HL-60 (cell line): Measurements from ENCODE around the gene CATSPERE.

Source experiments
- DNase-seq, 2 experiments: peaks; one replicate each; pipeline ENCODE4 v3.0.0-alpha.2; 2010 to 2020; ENCODE audit warnings: low read depth in 1 of 2, low spot score in 1 of 2
- H3K27ac ChIP-seq: fragments of 250-450 bp; sonication (Bioruptor Pico); replicated peaks from 2 replicates; pipeline ENCODE4 v1.5.1; 2020; ENCODE audit warnings: mild to moderate bottlenecking, moderate library complexity
- H3K27me3 ChIP-seq: fragments of 250-450 bp; sonication (Bioruptor Pico); 2 replicates; pipeline ENCODE4 v1.5.1; 2021; ENCODE audit warnings: mild to moderate bottlenecking, moderate library complexity; ENCODE audit not compliant: insufficient read depth, poor library complexity, severe bottlenecking
- H3K4me3 ChIP-seq: replicated peaks from 2 replicates; pipeline ENCODE4 v1.5.1; 2011; ENCODE audit warnings: mild to moderate bottlenecking, control low read depth, low read length; ENCODE audit not compliant: insufficient read depth
- GABPA ChIP-seq: IDR thresholded peaks from 2 replicates; pipeline ENCODE4 v1.6.1; 2012; ENCODE audit warnings: low read depth
- POLR2AphosphoS5 ChIP-seq: IDR thresholded peaks from 2 replicates; pipeline ENCODE4 v1.6.1; 2012; ENCODE audit warnings: low read depth
- SPI1 ChIP-seq: IDR thresholded peaks from 2 replicates; pipeline ENCODE4 v1.6.1; 2012; ENCODE audit warnings: low read depth, mild to moderate bottlenecking, borderline replicate concordance
- TF ChIP-seq, protein P1 (sequence below): IDR thresholded peaks from 2 replicates; pipeline ENCODE4 v1.6.1; 2012; ENCODE audit warnings: low read depth; ENCODE audit not compliant: insufficient replicate concordance
- TF ChIP-seq, protein P2 (sequence below): IDR thresholded peaks from one replicate; pipeline ENCODE4 v1.5.1; 2011; ENCODE audit warnings: low read length, control low read depth, inconsistent platforms; ENCODE audit not compliant: insufficient read depth

The CATSPERE gene

DNA sequence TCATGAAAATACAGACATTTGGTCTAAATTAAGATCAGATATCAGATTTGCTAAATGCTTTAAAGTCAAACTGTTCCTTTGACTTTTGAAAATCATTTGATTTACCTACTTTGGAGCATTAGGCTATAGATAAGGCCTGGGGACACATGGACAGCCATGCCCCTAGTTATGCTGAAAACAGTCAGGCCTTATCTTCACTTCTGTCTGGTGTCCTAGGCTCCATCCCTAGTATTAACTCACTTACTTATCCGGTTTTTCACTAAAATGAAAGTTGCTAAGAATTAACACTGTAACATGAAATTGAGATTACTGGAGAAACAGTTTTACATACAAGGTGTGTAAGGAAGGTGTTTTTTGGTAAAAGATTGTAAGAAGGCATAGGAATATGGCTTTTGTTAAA, 4.5 kb upstream of the CATSPERE start:
- H3K27ac ChIP-seq = no peak overlapping the region
- no peak for DNase-seq
- H3K27me3 ChIP-seq = no peaks in the 10 kb centered on the region
- TF ChIP-seq SPI1 = no peak
- TF ChIP-seq, protein P1, sequence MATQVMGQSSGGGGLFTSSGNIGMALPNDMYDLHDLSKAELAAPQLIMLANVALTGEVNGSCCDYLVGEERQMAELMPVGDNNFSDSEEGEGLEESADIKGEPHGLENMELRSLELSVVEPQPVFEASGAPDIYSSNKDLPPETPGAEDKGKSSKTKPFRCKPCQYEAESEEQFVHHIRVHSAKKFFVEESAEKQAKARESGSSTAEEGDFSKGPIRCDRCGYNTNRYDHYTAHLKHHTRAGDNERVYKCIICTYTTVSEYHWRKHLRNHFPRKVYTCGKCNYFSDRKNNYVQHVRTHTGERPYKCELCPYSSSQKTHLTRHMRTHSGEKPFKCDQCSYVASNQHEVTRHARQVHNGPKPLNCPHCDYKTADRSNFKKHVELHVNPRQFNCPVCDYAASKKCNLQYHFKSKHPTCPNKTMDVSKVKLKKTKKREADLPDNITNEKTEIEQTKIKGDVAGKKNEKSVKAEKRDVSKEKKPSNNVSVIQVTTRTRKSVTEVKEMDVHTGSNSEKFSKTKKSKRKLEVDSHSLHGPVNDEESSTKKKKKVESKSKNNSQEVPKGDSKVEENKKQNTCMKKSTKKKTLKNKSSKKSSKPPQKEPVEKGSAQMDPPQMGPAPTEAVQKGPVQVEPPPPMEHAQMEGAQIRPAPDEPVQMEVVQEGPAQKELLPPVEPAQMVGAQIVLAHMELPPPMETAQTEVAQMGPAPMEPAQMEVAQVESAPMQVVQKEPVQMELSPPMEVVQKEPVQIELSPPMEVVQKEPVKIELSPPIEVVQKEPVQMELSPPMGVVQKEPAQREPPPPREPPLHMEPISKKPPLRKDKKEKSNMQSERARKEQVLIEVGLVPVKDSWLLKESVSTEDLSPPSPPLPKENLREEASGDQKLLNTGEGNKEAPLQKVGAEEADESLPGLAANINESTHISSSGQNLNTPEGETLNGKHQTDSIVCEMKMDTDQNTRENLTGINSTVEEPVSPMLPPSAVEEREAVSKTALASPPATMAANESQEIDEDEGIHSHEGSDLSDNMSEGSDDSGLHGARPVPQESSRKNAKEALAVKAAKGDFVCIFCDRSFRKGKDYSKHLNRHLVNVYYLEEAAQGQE = no peak
- no peak for TF ChIP-seq GABPA
- TF ChIP-seq POLR2AphosphoS5 = no peak
- TF ChIP-seq, protein P2, sequence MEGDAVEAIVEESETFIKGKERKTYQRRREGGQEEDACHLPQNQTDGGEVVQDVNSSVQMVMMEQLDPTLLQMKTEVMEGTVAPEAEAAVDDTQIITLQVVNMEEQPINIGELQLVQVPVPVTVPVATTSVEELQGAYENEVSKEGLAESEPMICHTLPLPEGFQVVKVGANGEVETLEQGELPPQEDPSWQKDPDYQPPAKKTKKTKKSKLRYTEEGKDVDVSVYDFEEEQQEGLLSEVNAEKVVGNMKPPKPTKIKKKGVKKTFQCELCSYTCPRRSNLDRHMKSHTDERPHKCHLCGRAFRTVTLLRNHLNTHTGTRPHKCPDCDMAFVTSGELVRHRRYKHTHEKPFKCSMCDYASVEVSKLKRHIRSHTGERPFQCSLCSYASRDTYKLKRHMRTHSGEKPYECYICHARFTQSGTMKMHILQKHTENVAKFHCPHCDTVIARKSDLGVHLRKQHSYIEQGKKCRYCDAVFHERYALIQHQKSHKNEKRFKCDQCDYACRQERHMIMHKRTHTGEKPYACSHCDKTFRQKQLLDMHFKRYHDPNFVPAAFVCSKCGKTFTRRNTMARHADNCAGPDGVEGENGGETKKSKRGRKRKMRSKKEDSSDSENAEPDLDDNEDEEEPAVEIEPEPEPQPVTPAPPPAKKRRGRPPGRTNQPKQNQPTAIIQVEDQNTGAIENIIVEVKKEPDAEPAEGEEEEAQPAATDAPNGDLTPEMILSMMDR = no peak
- no peak overlapping the region for H3K4me3 ChIP-seq

DNA sequence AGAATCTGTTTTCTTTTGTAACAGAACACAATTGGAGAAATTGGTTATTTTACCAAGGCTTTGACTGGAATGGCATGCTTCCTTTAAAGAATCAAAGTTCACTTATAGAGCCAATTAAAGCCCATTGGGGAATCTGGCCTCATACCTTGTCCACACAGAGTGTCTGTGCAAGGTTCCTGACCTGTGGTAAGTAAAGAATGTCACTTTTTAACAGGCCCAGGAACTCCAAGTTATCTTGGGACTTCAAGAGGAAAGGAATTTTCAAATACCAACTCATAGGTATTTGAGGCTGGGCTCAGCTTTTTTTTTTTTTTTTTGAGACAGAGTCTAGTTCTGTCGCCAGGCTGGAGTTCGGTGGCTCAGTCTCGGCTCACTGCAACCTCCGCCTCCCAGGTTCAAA, 2.3 kb upstream of the CATSPERE start:
- TF ChIP-seq, protein P1 = no peak
- TF ChIP-seq, protein P2 = no peak
- TF ChIP-seq POLR2AphosphoS5 = no peak
- TF ChIP-seq SPI1 = no peak
- no peak for TF ChIP-seq GABPA
- Histone ChIP-seq H3K27ac (no peak overlapping the region), H3K4me3 (no peak overlapping the region), H3K27me3 (no peaks in the 10 kb centered on the region)
- no peak for DNase-seq

DNA sequence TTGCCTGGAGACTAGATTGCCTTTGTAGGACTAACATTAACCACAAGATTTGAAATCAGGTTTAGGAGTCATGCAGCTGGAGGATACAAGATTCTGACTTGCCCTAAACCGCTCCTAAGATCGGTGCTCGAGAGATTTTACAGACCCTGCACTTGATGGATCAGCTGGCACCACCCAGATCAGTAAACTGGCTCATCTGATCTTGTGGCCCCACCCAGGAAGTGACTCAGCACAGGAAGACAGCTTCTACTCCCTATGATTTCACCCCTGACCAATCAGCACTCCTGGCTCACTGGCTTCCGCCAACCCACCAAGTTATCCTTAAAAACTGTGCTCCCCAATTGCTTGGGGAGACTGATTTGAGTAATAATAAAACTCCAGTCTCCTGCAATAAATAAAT, 876 bp upstream of the CATSPERE start:
- Histone ChIP-seq H3K27ac (no peak overlapping the region), H3K27me3 (no peaks in the 10 kb centered on the region), H3K4me3 (no peak overlapping the region)
- TF ChIP-seq GABPA (no peak), SPI1 (no peak), POLR2AphosphoS5 (no peak)
- TF ChIP-seq, protein P2 = no peak
- TF ChIP-seq, protein P1 = no peak
- peak in 1 of 2 experiments; percentile 46 for DNase-seq
